ENCODE results near the gene SLC22A1. TPM values are rescaled to one million over a fixed set of nuclear protein-coding genes. Genes with fewer than 3 reads are reported as not detected.

Gene SLC22A1
- total and polyA plus RNA-seq, 10 of the 15 experiments (the other 5 are each of a cell fraction or from before 2014, with no cell fraction given): 0.09 to 0.28 (median 0.15) TPM; not detected in 3

GRCh38 chr6:160174681-160175080, 53.1 kb downstream of the SLC22A1 start (continued):
- TF ChIP-seq PRDM15 (CRISPR knock-in tag; IDR thresholded peaks at IDR 0.05) (no peak), NBN (IDR thresholded peaks at IDR 0.05) (no peak), ZBED1 (IDR thresholded peaks at IDR 0.05; ENCODE audit: borderline replicate concordance) (no peak), REST (IDR thresholded peaks at IDR 0.05; ENCODE audit: low read depth, low read length) (no peak), SMARCA5 (IDR thresholded peaks at IDR 0.05) (no peak), CBX3 (IDR thresholded peaks at IDR 0.05; ENCODE audit: borderline replicate concordance, low read depth) (no peak), BHLHE40 (IDR thresholded peaks at IDR 0.05; ENCODE audit: borderline replicate concordance in 1 of 2, low read depth in 2 of 2, low read length in 1 of 2) (no peak)

All from GM12878 (cell line).